Neural cell (in vitro differentiated cells): Measurements from ENCODE around the gene NOD2. TPM values are rescaled to one million over a fixed set of nuclear protein-coding genes. Genes with fewer than 3 reads are reported as not detected.

ENCODE experiments used
- H2AFZ ChIP-seq: fragments of 200-600, 300-800 bp; sonication (generic), shearing (Covaris generic); 2 replicates; pipeline ENCODE4 v1.6.0; 2014; ENCODE audit warnings: low read depth, mild to moderate bottlenecking, antibody characterized with exemption, low read length, moderate library complexity
- H3F3A ChIP-seq: fragments of 200-600 bp; shearing (Covaris generic); 2 replicates; pipeline ENCODE4 v1.6.1; 2016; ENCODE audit warnings: mild to moderate bottlenecking, moderate library complexity, mixed read lengths, antibody characterized with exemption, low read length; ENCODE audit not compliant: insufficient read depth, poor library complexity, severe bottlenecking
- H3K27ac ChIP-seq: fragments of 200-600, 300-800 bp; sonication (generic), shearing (Covaris generic); 2 replicates; pipeline ENCODE4 v1.5.1; 2014; ENCODE audit warnings: mild to moderate bottlenecking, low read length, moderate library complexity
- H3K27me3 ChIP-seq: fragments of 300-800, 200-600 bp; sonication (generic), shearing (Covaris generic); 2 replicates; pipeline ENCODE4 v1.6.0; 2014; ENCODE audit warnings: mild to moderate bottlenecking, low read depth, low read length, moderate library complexity; ENCODE audit not compliant: insufficient read depth
- H3K36me3 ChIP-seq: fragments of 300-800, 200-600 bp; sonication (generic), shearing (Covaris generic); 2 replicates; pipeline ENCODE4 v1.5.1; 2014; ENCODE audit warnings: mild to moderate bottlenecking, antibody characterized with exemption, low read length, moderate library complexity; ENCODE audit not compliant: insufficient read depth
- H3K4me2 ChIP-seq: fragments of 300-800, 200-600 bp; sonication (generic), shearing (Covaris generic); 2 replicates; pipeline ENCODE4 v1.6.0; 2014; ENCODE audit warnings: mild to moderate bottlenecking, low read length
- H3K4me3 ChIP-seq: fragments of 300-800, 200-600 bp; sonication (generic), shearing (Covaris generic); 2 replicates; pipeline ENCODE4 v1.5.1; 2014; ENCODE audit warnings: mild to moderate bottlenecking, low read length, moderate library complexity
- H3K79me2 ChIP-seq: fragments of 200-600 bp; shearing (Covaris generic); replicated peaks from 2 replicates; pipeline ENCODE4 v1.6.0; 2014; ENCODE audit warnings: mild to moderate bottlenecking, low read length, moderate library complexity; ENCODE audit not compliant: insufficient read depth
- H3K9ac ChIP-seq: fragments of 300-800, 200-600 bp; sonication (generic), shearing (Covaris generic); 2 replicates; pipeline ENCODE4 v1.6.1; 2016; ENCODE audit warnings: mild to moderate bottlenecking, low read length, mixed read lengths
- H3K9me2 ChIP-seq: fragments of 200-600 bp; shearing (Covaris generic); 2 replicates; pipeline ENCODE4 v1.6.1; 2016; ENCODE audit warnings: mild to moderate bottlenecking, low read length, mixed read lengths; ENCODE audit not compliant: insufficient read depth
- H3K9me3 ChIP-seq: fragments of 200-600, 300-800 bp; sonication (generic), shearing (Covaris generic); 2 replicates; pipeline ENCODE4 v1.6.1; 2016; ENCODE audit warnings: mild to moderate bottlenecking, mixed run types, low read length, moderate library complexity, mixed read lengths
- H4K20me1 ChIP-seq: fragments of 200-600 bp; shearing (Covaris generic); 2 replicates; pipeline ENCODE4 v1.6.1; 2016; ENCODE audit warnings: mild to moderate bottlenecking, mixed run types; ENCODE audit not compliant: insufficient read depth
- CTCF ChIP-seq: fragments of 450-650 bp; IDR thresholded peaks from 2 replicates; pipeline ENCODE4 v1.5.1; 2014; ENCODE audit warnings: antibody characterized with exemption, mild to moderate bottlenecking, moderate library complexity; ENCODE audit not compliant: poor library complexity, severe bottlenecking
- EP300 ChIP-seq: fragments of 450-650 bp; conservative IDR thresholded peaks from 2 replicates; pipeline ENCODE4 v1.6.1; 2014; ENCODE audit warnings: antibody characterized with exemption, mild to moderate bottlenecking, moderate library complexity; ENCODE audit not compliant: poor library complexity, severe bottlenecking
- EZH2 ChIP-seq: fragments of 200-600, 300-800 bp; shearing (Covaris generic), sonication (generic); IDR thresholded peaks from 2 replicates; pipeline ENCODE4 v1.6.1; 2014; ENCODE audit warnings: antibody characterized with exemption, low read length, borderline replicate concordance, mild to moderate bottlenecking; ENCODE audit not compliant: insufficient read depth, poor library complexity, severe bottlenecking
- MXI1 ChIP-seq: fragments of 450-650 bp; conservative IDR thresholded peaks from 2 replicates; pipeline ENCODE4 v1.6.1; 2014; ENCODE audit warnings: antibody characterized with exemption, mild to moderate bottlenecking; ENCODE audit not compliant: poor library complexity, severe bottlenecking
- POLR2AphosphoS5 ChIP-seq: IDR thresholded peaks from 2 replicates; pipeline ENCODE4 v1.6.1; 2012
- RAD21 ChIP-seq: fragments of 450-650 bp; conservative IDR thresholded peaks from 2 replicates; pipeline ENCODE4 v1.6.1; 2014; ENCODE audit warnings: antibody characterized with exemption, mild to moderate bottlenecking, moderate library complexity
- REST ChIP-seq: IDR thresholded peaks from 2 replicates; pipeline ENCODE4 v1.6.1; 2012; ENCODE audit warnings: borderline replicate concordance
- SMC3 ChIP-seq: fragments of 450-650 bp; conservative IDR thresholded peaks from 2 replicates; pipeline ENCODE4 v1.6.1; 2014; ENCODE audit warnings: antibody characterized with exemption, mild to moderate bottlenecking, moderate library complexity; ENCODE audit not compliant: poor library complexity
- TAF1 ChIP-seq: IDR thresholded peaks from 2 replicates; pipeline ENCODE4 v1.6.1; 2012; ENCODE audit warnings: low read depth
- polyA plus RNA-seq: library from polyadenylated mRNA; depleted of rRNA; stranded (reverse); fragments of >200 nt; gene quantifications from 2 replicates; pipeline ENCODE4 v1.2.3, GENCODE V29; 2014

NOD2 gene
- polyA plus RNA-seq, 1 donor from 2014 or later, result not detected

- Histone ChIP-seq H3F3A (no peaks in the 10 kb centered on the region), H3K27me3 (no peaks in the 10 kb centered on the region), H3K36me3 (no peaks in the 10 kb centered on the region), H3K4me3 (no peak overlapping the region), H3K79me2 (no peaks in the 10 kb centered on the region), H3K27ac (no peak overlapping the region), H3K9me2 (no peaks in the 10 kb centered on the region), H3K4me2 (no peak overlapping the region), H3K9ac (no peak overlapping the region), H3K9me3 (peaks cover 3% of the 10 kb centered on the region), H4K20me1 (no peaks in the 10 kb centered on the region), H2AFZ (no peak overlapping the region)
- TF ChIP-seq EP300 (no peak), TAF1 (no peak), POLR2AphosphoS5 (no peak), MXI1 (no peak), REST (no peak), EZH2 (no peak), SMC3 (no peak), CTCF (no peak), RAD21 (no peak)
Observed at GRCh38 chr16:50675686-50676610, 17.5 kb upstream of the NOD2 start.

- Histone ChIP-seq H3K27me3 (no peaks in the 10 kb centered on the region), H3K9me3 (peaks cover 3% of the 10 kb centered on the region), H4K20me1 (no peaks in the 10 kb centered on the region), H3K4me3 (no peak overlapping the region), H2AFZ (no peak overlapping the region), H3K9me2 (no peaks in the 10 kb centered on the region), H3F3A (no peaks in the 10 kb centered on the region), H3K36me3 (no peaks in the 10 kb centered on the region), H3K4me2 (no peak overlapping the region), H3K79me2 (no peaks in the 10 kb centered on the region), H3K9ac (no peak overlapping the region), H3K27ac (no peak overlapping the region)
- no peak for TF ChIP-seq SMC3
- TF ChIP-seq TAF1, result no peak
- no peak for TF ChIP-seq CTCF
- TF ChIP-seq MXI1, result no peak
- TF ChIP-seq POLR2AphosphoS5, result no peak
- no peak for TF ChIP-seq RAD21
- TF ChIP-seq REST, result no peak
- TF ChIP-seq EZH2, result no peak
- no peak for TF ChIP-seq EP300
Observed at GRCh38 chr16:50676684-50677225, 16.7 kb upstream of the NOD2 start.
